ENCODE data around the gene ACP7. TPM values are rescaled to one million over a fixed set of nuclear protein-coding genes. Genes with fewer than 3 reads are reported as not detected.
A peak's percentile ranks its signal among the peaks of the same experiment; 100 is the strongest.

Gene ACP7
- total RNA-seq, 1 donor from 2014 or later = 0.31 TPM

- Mint-ChIP-seq H3K4me1 (ENCODE audit: unreplicated experiment) (no peaks in the 10 kb centered on the region), H3K36me3 (no peaks in the 10 kb centered on the region), H3K27ac (no peak overlapping the region), H3K27me3 (no peaks in the 10 kb centered on the region), H3K9me3 (peaks cover 5% of the 10 kb centered on the region), H3K4me3 (no peak overlapping the region)
- TF ChIP-seq CTCF (conservative IDR thresholded peaks at IDR 0.05) = no peak
- no peak for DNase-seq (ENCODE audit: extremely low spot score, unreplicated experiment)
Measured at GRCh38 chr19:39046037-39046821, 37.9 kb upstream of the ACP7 start.

DNA sequence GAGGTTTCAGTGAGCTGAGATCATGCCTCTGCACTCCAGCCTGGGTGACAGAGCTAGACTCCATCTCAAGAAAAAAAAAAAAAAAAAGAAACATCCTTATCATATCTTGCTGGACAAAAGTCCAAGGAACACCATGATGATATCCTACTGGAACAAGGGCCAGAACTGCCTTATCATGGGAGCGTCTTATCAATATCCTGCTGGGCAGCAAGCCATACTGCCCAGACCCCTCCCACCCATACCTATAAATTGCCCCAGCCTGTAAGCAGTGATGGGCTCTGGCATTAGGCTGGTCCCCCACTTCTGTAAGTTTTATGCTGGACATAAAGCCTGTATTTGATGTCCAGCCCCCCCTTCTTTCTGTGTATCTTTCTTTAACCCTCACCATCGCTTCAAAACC lies 37.1 kb upstream of the ACP7 start:
- DNase-seq (ENCODE audit: extremely low spot score, unreplicated experiment) = no peak
- Mint-ChIP-seq H3K36me3 (no peaks in the 10 kb centered on the region), H3K27ac (no peak overlapping the region), H3K4me1 (ENCODE audit: unreplicated experiment) (no peaks in the 10 kb centered on the region), H3K27me3 (no peaks in the 10 kb centered on the region), H3K9me3 (peaks cover 5% of the 10 kb centered on the region), H3K4me3 (no peak overlapping the region)
- no peak for TF ChIP-seq CTCF (conservative IDR thresholded peaks at IDR 0.05)

DNA sequence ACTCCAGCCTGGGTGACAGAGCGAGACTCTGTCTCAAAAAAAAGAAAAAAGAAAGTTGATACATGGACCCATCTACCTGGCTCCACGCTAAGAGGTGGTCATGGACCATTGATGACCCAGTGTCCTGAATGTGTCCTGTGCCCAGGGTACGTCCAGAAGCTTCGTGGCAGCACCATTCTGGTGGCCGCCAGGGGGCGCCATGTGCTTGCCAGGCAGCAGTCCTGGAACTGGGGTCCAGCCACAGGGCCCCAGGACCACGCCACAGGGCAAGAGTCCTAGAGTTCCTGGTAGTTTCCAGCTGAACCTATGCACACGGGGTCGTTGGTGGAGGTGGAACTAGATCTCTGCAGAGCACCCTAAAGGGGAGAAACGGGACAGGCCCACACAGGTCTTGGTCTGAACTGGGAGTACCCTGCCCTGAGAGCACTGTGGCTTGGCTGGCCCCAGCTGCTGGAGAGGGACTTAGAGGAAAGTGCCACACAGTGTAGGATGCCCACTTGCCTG lies 31.9 kb upstream of the ACP7 start:
- DNase-seq (ENCODE audit: extremely low spot score, unreplicated experiment) = peak; percentile 72
- peak; percentile 89 for TF ChIP-seq CTCF (conservative IDR thresholded peaks at IDR 0.05)
- no peaks in the 10 kb centered on the region for H3K4me1 Mint-ChIP-seq (ENCODE audit: unreplicated experiment)

DNA sequence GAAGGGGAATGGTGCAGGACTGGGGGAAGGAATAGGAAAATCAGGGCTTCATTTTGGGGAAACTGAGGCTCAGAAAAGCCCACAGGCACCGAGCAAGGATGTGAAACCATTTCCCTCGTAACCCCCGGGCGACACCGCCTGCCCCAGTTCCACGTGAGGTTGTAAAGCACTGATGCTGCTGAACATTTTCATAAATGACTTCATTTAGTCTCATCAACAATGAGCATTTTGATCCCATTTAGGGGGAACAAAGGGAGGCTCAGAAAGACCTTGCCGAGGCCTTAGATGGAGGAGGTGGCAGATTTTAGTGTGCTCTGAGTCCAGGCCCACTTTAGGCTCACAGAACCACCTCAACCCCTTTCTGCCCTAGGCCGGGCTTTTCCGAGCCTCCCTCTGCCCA lies 31.3 kb upstream of the ACP7 start:
- H3K27me3 Mint-ChIP-seq = no peaks in the 10 kb centered on the region
- no peak overlapping the region for H3K27ac Mint-ChIP-seq
- no peak for DNase-seq (ENCODE audit: extremely low spot score, unreplicated experiment)
- H3K36me3 Mint-ChIP-seq = no peaks in the 10 kb centered on the region
- no peaks in the 10 kb centered on the region for H3K9me3 Mint-ChIP-seq
- no peak overlapping the region for H3K4me3 Mint-ChIP-seq
- no peak for TF ChIP-seq CTCF (conservative IDR thresholded peaks at IDR 0.05)
- no peaks in the 10 kb centered on the region for H3K4me1 Mint-ChIP-seq (ENCODE audit: unreplicated experiment)

More for the DNA sequence above, 31.9 kb upstream of the ACP7 start:
- Mint-ChIP-seq H3K36me3 (no peaks in the 10 kb centered on the region), H3K27me3 (no peaks in the 10 kb centered on the region), H3K27ac (no peak overlapping the region), H3K9me3 (no peaks in the 10 kb centered on the region), H3K4me3 (no peak overlapping the region)

DNA sequence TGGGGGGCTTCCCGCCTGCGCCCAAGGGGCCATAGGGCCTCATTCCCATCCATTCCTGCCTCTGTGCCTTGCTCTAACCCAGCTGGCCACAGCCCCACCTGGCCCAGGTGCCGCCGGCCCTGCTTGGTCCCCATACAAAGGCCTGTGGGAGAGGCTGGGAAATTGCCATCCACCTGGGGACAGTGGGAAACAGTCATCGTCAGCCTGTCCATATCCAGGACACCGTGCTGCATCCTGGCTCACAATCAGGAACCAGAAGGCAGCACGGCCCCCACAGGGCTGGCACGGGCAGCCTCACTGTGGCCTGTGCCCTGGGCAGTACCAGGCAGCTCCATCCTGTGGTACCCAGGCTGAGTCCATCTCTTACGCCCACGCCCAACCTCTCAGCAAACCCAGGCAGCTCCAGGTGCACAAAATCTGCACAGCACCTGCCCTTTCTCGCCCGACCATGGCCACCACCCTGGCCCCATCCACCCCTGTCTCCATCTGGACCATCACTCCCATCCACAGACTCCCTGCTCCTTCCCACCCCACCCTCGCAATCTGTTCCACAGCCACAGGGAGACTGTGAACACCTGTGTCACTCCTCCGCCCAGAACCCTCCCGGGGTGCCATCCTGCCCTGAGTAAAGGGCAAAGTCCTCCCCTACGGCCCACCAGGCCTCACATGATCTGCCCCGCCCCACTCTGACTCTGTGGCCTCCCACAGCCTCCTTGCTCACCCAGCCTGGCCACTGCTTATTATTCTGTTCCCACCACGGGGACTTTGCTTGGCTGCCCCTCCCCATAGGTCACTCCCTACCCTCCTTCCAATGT lies 30.7 kb upstream of the ACP7 start:
- Mint-ChIP-seq H3K27ac (peak overlapping the region; percentile 56), H3K36me3 (no peaks in the 10 kb centered on the region), H3K4me3 (no peak overlapping the region), H3K27me3 (no peaks in the 10 kb centered on the region), H3K9me3 (no peaks in the 10 kb centered on the region), H3K4me1 (ENCODE audit: unreplicated experiment) (no peaks in the 10 kb centered on the region)
- TF ChIP-seq CTCF (conservative IDR thresholded peaks at IDR 0.05) = no peak
- no peak for DNase-seq (ENCODE audit: extremely low spot score, unreplicated experiment)

All from type B pancreatic cell (in vitro differentiated cells).